B cell (primary cell): ENCODE data around the gene NOC4L. TPM values are rescaled to one million over a fixed set of nuclear protein-coding genes. Genes with fewer than 3 reads are reported as not detected.

Experiments used
- ATAC-seq: fragments of 200-7000 bp; cut with Tn5 transposase; one replicate; pipeline ENCODE4 v1.10.0; 2021; ENCODE audit warnings: low read depth, mild to moderate bottlenecking, moderate number of reproducible peaks, moderate library complexity
- CTCF ChIA-PET: fragments of 350-600 bp; sonication (Branson Sonifier 250); formaldehyde crosslinking; loops from one replicate; lab custom pipeline; 2021; ENCODE audit warnings: antibody characterized with exemption, inconsistent platforms; lab: Charles Lee
- POLR2A ChIA-PET: fragments of 350-600 bp; sonication (Branson Sonifier 250); formaldehyde crosslinking; loops from one replicate; lab custom pipeline; 2021; ENCODE audit warnings: antibody characterized with exemption; lab: Charles Lee
- DNase-seq: peaks from one replicate; pipeline ENCODE4 v3.0.0; 2013
- H2AFZ ChIP-seq: 2 replicates; pipeline ENCODE4 v1.6.1; 2012; ENCODE audit warnings: mild to moderate bottlenecking, low read depth, low read length; ENCODE audit not compliant: insufficient read depth, poor library complexity, severe bottlenecking
- H3K27ac ChIP-seq, 2 donors: 1 replicate in 1 of 2; 2 replicates in 1 of 2; pipeline ENCODE4 v1.5.1; 2012 to 2013; ENCODE audit warnings: low read length in 2 of 2, mild to moderate bottlenecking in 2 of 2, moderate library complexity in 1 of 2
- H3K27me3 ChIP-seq, 4 experiments: fragments of 200-600 bp in 1 of 4; sonication (generic) in 1 of 4; replicated peaks in 1 of 4; 1 replicate in 2 of 4; 2 replicates in 2 of 4; pipeline versions ENCODE4 v1.6.1 to v1.7.0; 2013 to 2016; ENCODE audit warnings: low read length in 3 of 4, mild to moderate bottlenecking in 2 of 4, mixed read lengths in 1 of 4, moderate library complexity in 1 of 4; ENCODE audit not compliant: insufficient read depth in 4 of 4, control insufficient read depth in 3 of 4; ENCODE audit errors: control extremely low read depth in 1 of 4
- H3K36me3 ChIP-seq, 2 experiments: replicated peaks in 1 of 2; 1 replicate in 1 of 2; 2 replicates in 1 of 2; pipeline versions ENCODE4 v1.6.1 to v1.7.1; 2013; ENCODE audit warnings: low read length in 1 of 2; ENCODE audit not compliant: insufficient read depth in 2 of 2, control insufficient read depth in 1 of 2; ENCODE audit errors: control extremely low read depth in 1 of 2, extremely low read depth in 1 of 2
- H3K4me1 ChIP-seq, 2 donors: fragments of 200-600 bp in 1 of 2; sonication (generic) in 1 of 2; 1 replicate in 1 of 2; 2 replicates in 1 of 2; pipeline versions ENCODE4 v1.5.1 to v1.6.1; 2013 to 2017; ENCODE audit warnings: low read length in 2 of 2; ENCODE audit not compliant: control insufficient read depth in 2 of 2, insufficient read depth in 2 of 2
- H3K4me2 ChIP-seq: replicated peaks from 2 replicates; pipeline ENCODE3; 2012; ENCODE audit warnings: mild to moderate bottlenecking, low read depth, low read length; ENCODE audit not compliant: poor library complexity, severe bottlenecking
- H3K4me3 ChIP-seq, 5 experiments: fragments of 200-600 bp in 1 of 5; sonication (generic) in 1 of 5; 1 replicate in 3 of 5; 2 replicates in 2 of 5; pipeline versions ENCODE4 v1.5.1 to v1.7.0; 2011 to 2016; ENCODE audit warnings: low read length in 4 of 5, mild to moderate bottlenecking in 4 of 5, low read depth in 2 of 5, control low read depth in 1 of 5, moderate library complexity in 1 of 5; ENCODE audit not compliant: insufficient read depth in 1 of 5; ENCODE audit errors: control extremely low read depth in 1 of 5, extremely low read depth in 1 of 5
- H3K79me2 ChIP-seq: fragments of 200-600 bp; sonication (generic); one replicate; pipeline ENCODE4 v1.6.0; 2016; ENCODE audit warnings: low read length; ENCODE audit not compliant: control insufficient read depth, insufficient read depth
- H3K9ac ChIP-seq: fragments of 200-600 bp; sonication (generic); 2 replicates; pipeline ENCODE4 v1.6.1; 2017; ENCODE audit warnings: mild to moderate bottlenecking, low read length, moderate library complexity
- H3K9me3 ChIP-seq, 3 donors: one replicate each; pipeline versions ENCODE4 v1.6.1 to v1.7.1; 2013; ENCODE audit warnings: low read length in 2 of 3; ENCODE audit not compliant: control insufficient read depth in 2 of 3, insufficient read depth in 1 of 3; ENCODE audit errors: control extremely low read depth in 1 of 3
- H4K20me1 ChIP-seq: 2 replicates; pipeline ENCODE4 v1.6.0; 2012; ENCODE audit warnings: mild to moderate bottlenecking, low read length; ENCODE audit not compliant: insufficient read depth, control insufficient read depth, poor library complexity, severe bottlenecking
- H3K27ac Mint-ChIP-seq: one replicate; pipeline ENCODE4 v1.8.0; 2021; ENCODE audit warnings: mixed read lengths
- H3K27me3 Mint-ChIP-seq: one replicate; pipeline ENCODE4 v1.8.0; 2021; ENCODE audit warnings: mixed read lengths
- H3K4me1 Mint-ChIP-seq: one replicate; pipeline ENCODE4 v1.8.0; 2021; ENCODE audit warnings: mixed read lengths
- H3K4me3 Mint-ChIP-seq: one replicate; pipeline ENCODE4 v1.8.0; 2021; ENCODE audit warnings: mixed read lengths
- H3K9me3 Mint-ChIP-seq: one replicate; pipeline ENCODE4 v1.8.0; 2022; ENCODE audit warnings: mixed read lengths; ENCODE audit not compliant: insufficient read depth
- CTCF ChIP-seq: fragments of 200-600 bp; IDR thresholded peaks from one replicate; pipeline ENCODE4 v1.8.0; 2022; ENCODE audit warnings: antibody characterized with exemption, mild to moderate bottlenecking
- EZH2 ChIP-seq: IDR thresholded peaks from 2 replicates; pipeline ENCODE4 v1.6.1; 2012; ENCODE audit warnings: borderline replicate concordance, low read depth, mild to moderate bottlenecking, moderate library complexity, low read length; ENCODE audit not compliant: insufficient read depth, poor library complexity, severe bottlenecking
- WGBS: methylation state at CpG from one replicate; pipeline ENCODE4 v1.1.5; 2013; ENCODE audit warnings: missing lambda C conversion rate; ENCODE audit not compliant: insufficient coverage; 5-methylcytosine and 5-hydroxymethylcytosine counted together
- intact Hi-C: fragments of 100-400 bp; cut with micrococcal nuclease; formaldehyde crosslinking; loops from one replicate; pipeline ENCODE4 v1.10.0; 2022
- polyA plus RNA-seq: library from polyadenylated mRNA; depleted of rRNA; stranded (reverse); fragments of >200 nt; gene quantifications from 2 replicates; pipeline ENCODE4 v1.2.3, GENCODE V29; 2012
- total RNA-seq, 2 donors: library from RNA; stranded (reverse); fragments of 120-200 nt in 1 of 2; gene quantifications; 1 replicate in 1 of 2; 2 replicates in 1 of 2; pipeline versions ENCODE4 v1.2.3 to v1.2.4, GENCODE V29; 2013 to 2022

NOC4L gene
- total and polyA plus RNA-seq, 2 donors (not counting 1 experiment from before 2014, with no cell fraction given) = 13.1 to 21.9 TPM

- Mint-ChIP-seq H3K4me1 (peaks cover 6% of the 10 kb centered on the region), H3K27me3 (no peaks in the 10 kb centered on the region), H3K9me3 (no peaks in the 10 kb centered on the region), H3K4me3 (no peak overlapping the region), H3K27ac (no peak overlapping the region)
- Histone ChIP-seq H2AFZ (no peak overlapping the region), H3K36me3 (peaks cover 7 to 22% of the 10 kb centered on the region in 2 experiments), H3K27ac (no peak overlapping the region), H3K4me2 (no peak overlapping the region), H4K20me1 (no peaks in the 10 kb centered on the region), H3K9ac (no peak overlapping the region), H3K9me3 (peaks cover 0 to 20% (median 0%) of the 10 kb centered on the region in 3 donors), H3K79me2 (peaks cover under 1% of the 10 kb centered on the region), H3K27me3 (no peaks in the 10 kb centered on the region), H3K4me1 (peaks cover 3 to 8% of the 10 kb centered on the region in 2 donors), H3K4me3 (no peak overlapping the region)
- ChIA-PET CTCF (no interaction called here), POLR2A (no interaction called here)
- ATAC-seq (no peak), DNase-seq (no peak)
- WGBS = 94% methylated on average over 34 of the region's 37 CpGs
- intact Hi-C loops = no loop called here
- TF ChIP-seq EZH2 (no peak), CTCF (no peak)
Measured at GRCh38 chr12:132158677-132159554, 14.7 kb downstream of the NOC4L start.

GRCh38 chr12:132159555-132160003 lies 15.3 kb downstream of the NOC4L start:
- POLR2A ChIA-PET = no interaction called here
- no peak for DNase-seq
- WGBS = 83% methylated on average over 10 of the region's 14 CpGs

More at GRCh38 chr12:132159555-132160003, 15.3 kb downstream of the NOC4L start:
- Histone ChIP-seq H3K79me2 (no peaks in the 10 kb centered on the region), H3K27me3 (no peaks in the 10 kb centered on the region), H3K27ac (no peak overlapping the region), H2AFZ (no peak overlapping the region), H3K4me3 (no peak overlapping the region), H3K9ac (no peak overlapping the region), H3K4me1 (peaks cover 0 to 1% of the 10 kb centered on the region in 2 donors), H3K9me3 (peaks cover 0 to 20% (median 0%) of the 10 kb centered on the region in 3 donors), H3K4me2 (no peak overlapping the region), H3K36me3 (peaks cover 7 to 22% of the 10 kb centered on the region in 2 experiments), H4K20me1 (no peaks in the 10 kb centered on the region)
- H3K4me1 Mint-ChIP-seq = peaks cover under 1% of the 10 kb centered on the region
- CTCF ChIA-PET = no interaction called here
- H3K4me3 Mint-ChIP-seq = no peak overlapping the region
- ATAC-seq = no peak
- H3K9me3 Mint-ChIP-seq = no peaks in the 10 kb centered on the region
- H3K27me3 Mint-ChIP-seq = no peaks in the 10 kb centered on the region
- no peak overlapping the region for H3K27ac Mint-ChIP-seq
- intact Hi-C loops = no loop called here
- TF ChIP-seq EZH2 = no peak
- TF ChIP-seq CTCF = no peak
